Non-pigmented ciliary epithelial cell (primary cell): ENCODE data around the gene HLA-DPB1.
A peak's percentile ranks its signal among the peaks of the same experiment; 100 is the strongest.

Experiments used
- DNase-seq: peaks from one replicate; pipeline ENCODE4 v3.0.0-alpha.2; 2010; ENCODE audit warnings: low read depth

The HLA-DPB1 gene

GRCh38 chr6:33104887-33105286 is 29.1 kb downstream of the HLA-DPB1 start:
- no peak for DNase-seq

- DNase-seq = no peak
These were observed 29.6 kb downstream of the HLA-DPB1 start for GRCh38 chr6:33105386-33105785.

GRCh38 chr6:33105916-33106871 is 30.4 kb downstream of the HLA-DPB1 start:
- DNase-seq = no peak

- DNase-seq = no peak
These were observed 31.9 kb downstream of the HLA-DPB1 start for GRCh38 chr6:33107641-33108040.

DNA sequence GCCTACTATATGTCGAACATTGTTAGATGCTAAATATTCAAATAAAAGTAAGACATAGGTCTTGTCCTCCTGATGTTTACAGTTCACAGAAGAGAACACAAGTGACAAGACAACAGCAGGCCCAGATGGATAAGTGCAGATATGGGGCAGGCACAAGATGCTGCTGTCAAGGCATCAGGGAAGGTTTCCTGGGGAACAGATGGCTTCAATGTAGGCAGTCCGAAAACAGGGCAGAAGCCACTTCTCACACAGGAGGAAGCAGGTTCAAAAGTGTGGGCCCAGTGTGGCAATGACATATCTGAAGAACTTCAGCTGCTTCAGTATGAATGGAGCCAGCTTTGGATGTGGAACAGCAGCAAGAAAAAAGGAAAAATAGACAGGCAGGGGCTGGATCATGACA is 32.5 kb downstream of the HLA-DPB1 start:
- DNase-seq = no peak

- DNase-seq = peak; percentile 20
These were observed 36.4 kb downstream of the HLA-DPB1 start for GRCh38 chr6:33112148-33112547.

GRCh38 chr6:33113755-33114154 is 38.0 kb downstream of the HLA-DPB1 start:
- DNase-seq = no peak

DNA sequence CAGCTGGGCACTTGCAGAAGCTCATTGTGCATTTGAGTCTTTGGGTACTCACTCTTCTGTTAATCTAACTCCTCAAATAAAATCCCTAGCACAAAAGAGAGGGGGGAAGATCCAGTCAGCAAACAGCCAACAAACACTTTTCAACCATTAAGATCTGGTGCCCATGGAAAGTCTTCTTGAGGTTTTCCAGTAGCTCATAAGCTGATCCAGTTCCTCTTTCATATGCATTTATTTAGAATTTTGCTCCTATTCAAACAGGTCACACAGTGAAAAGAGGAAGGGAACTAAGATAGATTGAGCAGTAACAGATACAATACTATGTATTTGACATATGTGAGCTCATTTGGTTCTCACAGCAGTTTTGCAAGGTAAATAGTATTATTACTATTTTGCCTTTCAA is 38.6 kb downstream of the HLA-DPB1 start:
- DNase-seq = no peak

GRCh38 chr6:33116417-33116816 is 40.6 kb downstream of the HLA-DPB1 start:
- DNase-seq = no peak

DNA sequence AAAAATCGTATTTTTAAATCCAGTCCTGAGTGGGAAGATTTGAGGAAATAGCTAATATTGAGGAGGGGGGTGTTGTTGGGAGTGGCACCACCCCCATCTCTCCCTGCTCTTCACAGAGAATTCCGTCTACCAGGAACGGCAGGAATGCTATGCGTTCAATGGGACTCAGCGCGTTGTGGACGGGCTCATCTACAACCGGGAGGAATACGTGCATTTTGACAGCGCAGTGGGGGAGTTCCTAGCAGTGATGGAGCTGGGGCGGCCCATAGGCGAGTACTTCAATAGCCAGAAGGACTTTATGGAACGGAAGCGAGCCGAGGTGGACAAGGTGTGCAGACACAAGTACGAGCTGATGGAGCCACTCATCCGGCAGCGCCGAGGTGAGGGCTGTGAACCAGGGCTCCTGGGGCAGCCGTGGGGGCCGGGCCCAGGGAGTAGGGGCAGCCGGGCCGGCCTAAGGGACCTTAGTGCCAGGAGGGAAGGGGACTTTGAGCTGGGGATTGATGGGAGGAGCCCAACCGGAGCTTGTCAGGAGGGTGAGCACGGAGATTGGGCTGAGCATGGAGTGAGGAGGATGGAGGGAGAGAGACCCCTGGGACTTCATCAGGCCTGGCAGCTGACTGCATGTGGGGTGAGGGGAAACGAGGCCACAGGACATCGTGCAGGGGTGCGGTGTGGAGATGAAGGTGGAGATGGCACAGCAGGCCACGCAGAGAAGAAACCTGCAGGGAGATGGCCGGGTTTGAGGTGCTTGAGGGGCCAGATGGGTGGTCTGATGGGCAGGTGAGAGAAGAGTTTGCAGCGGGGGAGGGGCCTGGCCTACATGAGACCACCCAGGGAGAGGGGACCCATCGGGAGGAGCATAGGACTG is 41.3 kb downstream of the HLA-DPB1 start:
- DNase-seq = no peak

- DNase-seq = no peak
These were observed 42.1 kb downstream of the HLA-DPB1 start for GRCh38 chr6:33117811-33118277.

- peak; percentile 5 for DNase-seq
These were observed 42.8 kb downstream of the HLA-DPB1 start for GRCh38 chr6:33118525-33119123.

DNA sequence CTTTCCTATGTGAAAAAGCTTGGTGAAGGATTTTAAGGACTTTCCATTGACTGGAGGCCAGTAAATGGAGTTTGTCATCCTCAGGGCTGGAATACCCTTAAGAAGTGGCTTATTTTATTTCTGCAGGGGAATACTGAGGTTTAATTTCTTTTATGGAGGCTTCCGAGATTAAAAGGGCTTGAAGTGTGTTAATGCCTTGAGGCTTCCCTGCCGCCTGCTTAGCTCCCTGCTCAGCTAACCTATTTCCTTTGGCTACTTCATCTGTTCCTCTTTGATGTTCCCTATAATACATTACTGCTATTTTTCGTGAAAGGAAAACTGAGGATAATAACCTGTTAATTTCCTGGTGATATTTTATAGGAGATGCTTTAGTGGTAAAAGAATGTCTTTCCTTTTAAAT is 44.2 kb downstream of the HLA-DPB1 start:
- no peak for DNase-seq

DNA sequence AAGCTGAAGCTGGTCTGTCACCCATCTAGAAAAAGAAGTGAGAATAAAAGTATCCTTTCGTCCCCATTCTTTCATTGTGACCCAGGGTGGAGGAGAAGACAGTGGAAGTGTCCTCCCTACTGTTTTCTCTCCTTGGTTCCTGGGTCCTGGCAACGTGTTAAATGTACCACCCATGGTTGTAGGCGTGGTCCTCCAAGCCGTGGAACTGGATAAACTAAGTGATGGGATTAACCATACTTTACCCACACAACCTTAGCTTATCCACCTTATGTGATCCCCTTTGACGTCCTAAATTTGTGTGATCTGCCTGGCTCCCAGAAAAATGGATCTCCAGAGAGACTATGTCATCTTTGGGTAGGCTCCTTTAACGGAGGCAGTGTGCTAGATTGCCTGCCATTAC is 47.4 kb downstream of the HLA-DPB1 start:
- no peak for DNase-seq

GRCh38 chr6:33123732-33124524 is 48.1 kb downstream of the HLA-DPB1 start:
- DNase-seq = no peak

DNA sequence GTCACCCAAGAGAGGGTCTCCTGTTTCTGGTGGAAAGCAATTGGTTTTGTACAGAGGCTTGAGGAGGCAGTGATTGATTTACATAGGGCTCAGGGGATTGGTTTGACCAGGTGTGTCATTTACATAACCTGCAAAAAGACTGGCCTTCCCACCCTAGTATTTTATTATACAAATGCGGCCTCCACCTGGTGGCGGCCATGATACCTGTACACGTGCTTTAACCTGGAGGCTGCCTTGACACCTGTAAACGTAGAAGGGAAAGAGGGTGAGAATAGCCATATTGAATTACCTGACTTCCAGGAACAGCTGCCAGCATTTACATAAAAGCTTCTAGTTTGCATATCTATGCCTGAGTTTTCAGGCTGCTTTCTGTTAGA is 48.7 kb downstream of the HLA-DPB1 start:
- no peak for DNase-seq

DNA sequence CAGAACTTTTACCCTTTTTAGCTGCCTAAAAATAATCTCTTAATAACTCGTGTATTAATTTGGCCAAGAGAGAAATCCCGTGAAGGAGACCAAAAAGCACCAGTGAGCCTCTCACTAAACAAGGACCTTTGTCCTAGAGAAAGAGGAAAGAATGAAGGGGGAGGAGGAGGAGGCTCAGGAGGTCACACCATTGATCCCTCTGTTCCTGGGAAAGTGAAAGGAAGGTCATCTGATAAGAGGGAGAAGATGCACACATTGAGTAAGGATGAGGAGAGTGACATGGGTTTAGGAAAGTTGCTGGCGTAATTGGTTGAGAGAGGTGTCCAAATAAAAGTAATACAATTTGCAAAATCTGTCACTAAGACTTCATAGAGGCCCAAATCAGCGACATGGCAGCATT is 49.2 kb downstream of the HLA-DPB1 start:
- DNase-seq = no peak

- DNase-seq = no peak
These were observed 50.4 kb downstream of the HLA-DPB1 start for GRCh38 chr6:33126101-33126714.

- DNase-seq = no peak
These were observed 52.5 kb downstream of the HLA-DPB1 start for GRCh38 chr6:33128318-33128717.

DNA sequence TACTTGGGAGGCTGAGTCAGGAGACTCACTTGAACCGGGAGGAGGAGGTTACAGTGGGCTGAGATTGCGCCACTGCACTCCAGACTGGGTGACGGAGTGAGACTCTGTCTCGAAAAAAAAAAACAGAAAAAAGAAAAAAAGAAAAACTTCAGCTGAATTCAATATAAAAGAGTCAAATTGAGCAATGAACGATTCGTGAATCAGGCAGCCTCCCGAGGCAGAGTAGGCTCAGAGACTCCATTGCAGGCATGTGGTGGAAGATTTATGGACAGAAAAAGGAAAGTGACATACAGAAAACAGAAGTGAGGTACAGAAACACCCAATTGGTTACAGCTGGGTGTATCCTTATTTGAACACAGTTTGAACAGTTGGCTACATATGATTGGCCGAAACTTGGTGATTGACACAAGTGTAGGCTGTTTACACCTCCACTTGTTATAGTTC is 56.3 kb downstream of the HLA-DPB1 start:
- no peak for DNase-seq

- DNase-seq = no peak
These were observed 60.6 kb downstream of the HLA-DPB1 start for GRCh38 chr6:33136310-33136900.
